Measurements from ENCODE around the gene JAG2.
"Not testable (repeated sequence)": the region's sequence is repeated elsewhere in the genome, so short reads cannot be mapped to it uniquely, and the experiment has no call there.

Gene JAG2

GRCh38 chr14:105137481-105138020 lies 31.0 kb downstream of the JAG2 start:
- no peak for DNase-seq

GRCh38 chr14:105136401-105137322 lies 31.9 kb downstream of the JAG2 start:
- DNase-seq = no peak

GRCh38 chr14:105135700-105136395 lies 32.7 kb downstream of the JAG2 start:
- DNase-seq = no peak

- no peak for DNase-seq
These were observed 35.5 kb downstream of the JAG2 start for GRCh38 chr14:105132921-105133654.

GRCh38 chr14:105131241-105131640 lies 37.3 kb downstream of the JAG2 start:
- DNase-seq = no peak

GRCh38 chr14:105128059-105128458 lies 40.5 kb downstream of the JAG2 start:
- no peak for DNase-seq

- no peak for DNase-seq
These were observed 41.6 kb downstream of the JAG2 start for GRCh38 chr14:105126981-105127329.

GRCh38 chr14:105126126-105126980 lies 42.2 kb downstream of the JAG2 start:
- no peak for DNase-seq

- DNase-seq = no peak
These were observed 43.8 kb downstream of the JAG2 start for GRCh38 chr14:105124823-105125222.

- DNase-seq = no peak
These were observed 44.4 kb downstream of the JAG2 start for GRCh38 chr14:105123981-105124765.

GRCh38 chr14:105123064-105123665 lies 45.4 kb downstream of the JAG2 start:
- no peak for DNase-seq

GRCh38 chr14:105120056-105120455 lies 48.5 kb downstream of the JAG2 start:
- DNase-seq = no peak

- no peak for DNase-seq
These were observed 49.1 kb downstream of the JAG2 start for GRCh38 chr14:105119408-105120025.

- DNase-seq = no peak
These were observed 49.7 kb downstream of the JAG2 start for GRCh38 chr14:105118646-105119407.

- no peak for DNase-seq
These were observed 50.7 kb downstream of the JAG2 start for GRCh38 chr14:105117710-105118385.

- DNase-seq = no peak
These were observed 51.3 kb downstream of the JAG2 start for GRCh38 chr14:105117257-105117646.

GRCh38 chr14:105116451-105117256 lies 51.9 kb downstream of the JAG2 start:
- DNase-seq = no peak

- not testable (repeated sequence) for DNase-seq
These were observed 59.3 kb downstream of the JAG2 start for GRCh38 chr14:105109243-105109642.
